Measurements from ENCODE around the gene OR2L3. TPM values are rescaled to one million over a fixed set of nuclear protein-coding genes. Genes with fewer than 3 reads are reported as not detected.

The OR2L3 gene
- total RNA-seq, 6 experiments from 2014 or later, result not detected

DNA sequence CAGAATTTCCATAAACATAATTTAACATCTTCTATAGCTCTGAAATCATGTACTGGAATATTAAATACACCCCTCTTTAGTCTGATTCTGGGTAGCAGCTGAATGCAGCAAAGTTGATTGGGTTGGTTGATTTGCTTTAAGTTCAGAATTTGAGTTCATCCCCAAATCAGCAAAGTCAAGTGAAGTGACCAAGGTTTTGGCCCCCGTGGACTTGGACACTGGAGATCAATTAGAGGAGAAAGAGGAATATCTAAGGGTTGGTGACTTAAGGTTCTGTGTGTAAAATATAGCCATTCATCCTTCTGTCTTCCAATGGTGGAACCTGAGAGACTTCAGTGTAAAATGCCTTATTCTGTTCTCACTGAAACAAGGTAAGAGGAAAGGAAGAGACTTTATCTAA is 48.2 kb downstream of the OR2L3 start, which contains the start of gene OR2L13:
OR2L13 (plus strand) TSS at position 301 of the 400 bp plus-strand sequence. CDS start 4,192 bp downstream, outside the sequence.
- Histone ChIP-seq H3K4me1 (no peaks in the 10 kb centered on the region), H3K4me3 (no peak within 1 kb of the TSS), H3K27me3 (no peaks in the 10 kb centered on the region), H3K36me3 (no peaks in the 10 kb centered on the region), H3K9me3 (no peaks in the 10 kb centered on the region), H3K27ac (no peak within 1 kb of the TSS)
- whole genome bisulfite sequencing (ENCODE audit: insufficient coverage, low coverage, low lambda C conversion rate, missing lambda C conversion rate), result 0% methylated on average over 1 of the region's 1 CpG
- intact Hi-C loops (cut with DNase I), result no loop called here
- ATAC-seq (no peak), DNase-seq (no peak)
- TF ChIP-seq CTCF (IDR thresholded peaks at IDR 0.05) (no peak), POLR2A (IDR thresholded peaks at IDR 0.05) (no peak)

DNA sequence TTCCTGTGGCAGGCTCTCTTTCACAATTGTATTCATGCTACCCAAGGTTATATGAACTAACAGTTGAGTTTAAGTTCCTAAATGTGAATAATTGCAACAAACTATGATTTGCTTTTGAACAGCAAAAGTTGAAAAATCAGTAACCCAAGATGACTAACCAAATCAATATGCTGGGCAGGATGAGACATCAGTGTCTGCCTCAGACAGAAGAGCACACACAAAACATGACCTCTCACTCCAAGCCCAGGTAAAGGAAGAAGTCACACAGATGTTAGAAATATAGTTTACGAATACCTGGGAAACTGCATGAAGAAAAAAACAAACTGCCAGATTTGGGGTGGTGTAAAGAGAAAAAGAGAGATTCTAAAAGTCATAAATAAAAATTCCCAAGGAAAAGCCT is 51.9 kb downstream of the OR2L3 start:
- DNase-seq (no peak), ATAC-seq (no peak)
- Histone ChIP-seq H3K27me3 (no peaks in the 10 kb centered on the region), H3K36me3 (no peaks in the 10 kb centered on the region), H3K4me1 (no peaks in the 10 kb centered on the region), H3K9me3 (no peaks in the 10 kb centered on the region), H3K27ac (no peak overlapping the region), H3K4me3 (no peak overlapping the region)
- TF ChIP-seq CTCF (IDR thresholded peaks at IDR 0.05) (no peak), POLR2A (IDR thresholded peaks at IDR 0.05) (no peak)
- intact Hi-C loops (cut with DNase I), result no loop called here
- 50% methylated on average over 1 of the region's 1 CpG for WGBS (ENCODE audit: insufficient coverage, low coverage, low lambda C conversion rate, missing lambda C conversion rate)

DNA sequence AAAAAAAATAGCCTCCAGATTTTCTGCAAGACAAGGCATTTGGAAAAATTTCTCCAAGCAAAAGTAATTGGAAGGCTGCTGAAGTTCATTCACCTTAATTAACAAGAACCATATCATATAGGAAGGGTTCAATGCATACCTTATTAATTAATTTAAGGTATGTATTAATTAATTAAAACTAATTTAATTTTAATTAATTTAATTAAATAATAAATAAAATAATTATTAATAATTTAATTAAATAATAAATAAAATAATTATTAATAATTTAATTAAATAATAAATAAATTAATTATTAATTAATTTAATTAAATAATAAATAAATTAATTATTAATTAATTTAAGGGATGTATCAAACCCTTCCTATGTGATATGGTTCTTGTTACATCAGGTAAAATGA is 56.2 kb downstream of the OR2L3 start:
- no peaks in the 10 kb centered on the region for H3K36me3 ChIP-seq
- TF ChIP-seq POLR2A (IDR thresholded peaks at IDR 0.05) (no peak), CTCF (IDR thresholded peaks at IDR 0.05) (no peak)
- H3K27me3 ChIP-seq, result no peaks in the 10 kb centered on the region
- no peak for DNase-seq
- intact Hi-C loops (cut with DNase I), result no loop called here
- no peak for ATAC-seq
- no peaks in the 10 kb centered on the region for H3K9me3 ChIP-seq
- no peaks in the 10 kb centered on the region for H3K4me1 ChIP-seq
- H3K27ac ChIP-seq, result no peak overlapping the region
- no peak overlapping the region for H3K4me3 ChIP-seq

DNA sequence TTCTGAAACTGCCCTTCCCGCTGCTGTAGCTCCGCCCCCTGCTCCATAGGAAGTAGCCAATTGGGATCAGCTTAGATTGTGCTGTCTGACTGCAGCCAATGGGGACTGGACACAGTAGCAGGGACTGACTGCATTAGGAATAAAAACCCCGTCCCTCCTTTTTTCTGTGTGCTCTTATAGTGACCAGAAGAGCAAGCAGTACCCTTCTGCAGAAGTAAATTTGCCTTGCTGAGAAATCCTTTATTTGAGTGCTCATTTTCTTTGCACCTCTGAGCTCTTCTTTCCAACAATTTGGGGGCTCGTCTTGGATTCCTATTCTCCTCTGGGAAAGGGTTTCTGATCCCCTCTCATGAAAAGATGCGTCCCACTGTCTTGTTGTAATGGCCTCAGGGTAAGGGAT is 64.5 kb downstream of the OR2L3 start:
- Histone ChIP-seq H3K4me1 (no peaks in the 10 kb centered on the region), H3K4me3 (no peak overlapping the region), H3K27ac (no peak overlapping the region), H3K9me3 (peaks cover 0 to 3% (median 0%) of the 10 kb centered on the region in 4 donors), H3K27me3 (no peaks in the 10 kb centered on the region), H3K36me3 (no peaks in the 10 kb centered on the region)
- TF ChIP-seq CTCF (IDR thresholded peaks at IDR 0.05) (no peak), POLR2A (IDR thresholded peaks at IDR 0.05) (no peak)
- DNase-seq (no peak), ATAC-seq (no peak)
- intact Hi-C loops (cut with DNase I), result no loop called here
- WGBS (ENCODE audit: insufficient coverage, low coverage, low lambda C conversion rate, missing lambda C conversion rate), result 50% methylated on average over 5 of the region's 5 CpGs

Small RNAs within 50 kb of the gene (small RNA-seq; reads per million reads assigned to genes)
- 0 reads per million in 2 experiments for gene RF00019

Other genes starting within 250 kb of the OR2L3 start
- gene OR14A16, start 222.7 kb upstream of the OR2L3 start, total RNA-seq, result not detected
- gene OR11L1, start 204.9 kb upstream of the OR2L3 start, total RNA-seq, result not detected
- 1 to 10 TPM in 3 of 6 experiments, under 1 TPM in 2, not detected in 1; 0.29 to 5.5 (median 2.1) TPM for gene TRIM58, start 189.6 kb upstream of the OR2L3 start, total RNA-seq
- 1 to 10 TPM in 1 of 6 experiments, under 1 TPM in 2, not detected in 3; 0.24 to 1.2 (median 0.43) TPM for gene OR2W3, start 151.2 kb upstream of the OR2L3 start, total RNA-seq
- gene OR2T8, start 126.6 kb upstream of the OR2L3 start, total RNA-seq, result not detected
- not detected for gene OR2AJ1, start 121.9 kb upstream of the OR2L3 start, total RNA-seq
- gene OR2L8, start 98.0 kb upstream of the OR2L3 start, total RNA-seq, result not detected
- gene OR2AK2, start 81.6 kb upstream of the OR2L3 start, total RNA-seq, result not detected
- not detected for gene OR2L5, start 33.2 kb upstream of the OR2L3 start, total RNA-seq
- under 1 TPM in 1 of 6 experiments, not detected in 5; 0.17 TPM for gene OR2L2, start 16.8 kb upstream of the OR2L3 start, total RNA-seq
- gene OR2L13, start 48.3 kb downstream of the OR2L3 start, total RNA-seq, result not detected
- not detected for gene OR2M5, start 98.3 kb downstream of the OR2L3 start, total RNA-seq
- gene OR2M2, start 128.0 kb downstream of the OR2L3 start, total RNA-seq, result not detected
- not detected for gene OR2M3, start 150.4 kb downstream of the OR2L3 start, total RNA-seq
- gene OR2M4, start 184.6 kb downstream of the OR2L3 start, total RNA-seq, result not detected
- not detected for gene OR2T33, start 231.1 kb downstream of the OR2L3 start, total RNA-seq